NK-92 (cell line): ENCODE results near the gene MAP7.

Experiments
- DNase-seq: peaks from one replicate; lab custom pipeline; 2025; ENCODE audit not compliant: unreplicated experiment; lab: John Stamatoyannopoulos, UW

Gene MAP7

DNA sequence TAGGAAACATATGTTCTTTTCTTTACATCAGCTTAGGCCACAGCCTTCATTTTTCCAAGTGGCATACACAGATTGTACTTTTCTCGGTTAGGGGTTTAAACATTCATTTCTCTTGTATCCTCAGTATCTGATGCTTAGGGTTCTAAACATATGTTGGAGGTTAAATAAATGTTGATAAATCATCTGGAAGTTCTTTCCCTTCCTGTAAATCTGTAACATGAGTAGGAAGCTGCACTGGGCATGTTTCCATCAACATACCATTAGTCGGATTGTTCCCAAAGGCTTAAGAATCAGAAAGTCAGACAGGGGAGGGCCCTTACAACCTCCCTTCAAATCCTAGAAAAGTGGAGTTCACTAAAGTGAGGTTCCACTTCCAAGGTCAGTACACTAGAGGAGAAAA lies 205.8 kb downstream of the MAP7 start:
- DNase-seq = no peak

GRCh38 chr6:136343700-136344099 lies 206.5 kb downstream of the MAP7 start:
- DNase-seq = no peak

DNA sequence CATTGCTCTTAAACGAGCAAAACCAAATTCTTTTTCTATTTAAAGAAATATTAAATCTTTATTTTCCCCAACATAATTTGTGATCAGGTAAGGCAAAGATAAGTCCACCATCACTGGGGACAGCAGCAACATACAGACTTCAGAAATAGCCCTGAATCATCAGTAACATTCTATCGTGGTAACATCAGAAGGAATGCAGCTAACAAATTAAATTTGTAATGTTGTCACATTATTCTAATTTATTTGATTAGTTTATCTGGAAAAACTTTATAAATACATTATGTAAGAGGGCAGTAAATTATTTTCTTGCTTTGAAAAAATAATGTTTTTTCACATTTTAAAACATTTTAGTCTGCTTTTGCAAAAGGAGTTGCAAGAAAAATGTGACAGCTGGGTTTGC lies 206.9 kb downstream of the MAP7 start:
- DNase-seq = no peak

GRCh38 chr6:136341967-136342366 lies 208.3 kb downstream of the MAP7 start:
- DNase-seq = no peak

GRCh38 chr6:136341367-136341766 lies 208.9 kb downstream of the MAP7 start:
- no peak for DNase-seq

- no peak for DNase-seq
Measured at GRCh38 chr6:136338486-136338885, 211.7 kb downstream of the MAP7 start.

- DNase-seq = no peak
Measured at GRCh38 chr6:136337606-136338005, 212.6 kb downstream of the MAP7 start.

DNA sequence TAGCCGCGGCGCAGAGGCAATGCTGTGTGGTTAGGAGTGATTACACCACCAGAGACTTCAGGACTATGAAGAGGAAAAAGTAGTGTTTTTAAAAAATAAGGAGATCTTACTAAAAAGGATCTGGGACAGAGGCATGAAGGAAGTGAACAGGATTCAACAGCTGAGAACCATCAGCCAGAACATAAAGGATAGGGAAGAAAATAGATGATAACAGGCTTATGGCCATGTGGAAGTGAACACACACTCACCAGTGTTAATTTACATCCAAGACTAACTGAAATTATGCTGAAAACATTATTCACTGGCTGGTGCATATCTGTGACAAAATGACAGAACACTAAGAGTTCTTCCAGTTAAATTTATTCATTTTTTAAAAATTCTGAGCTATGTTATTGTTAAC lies 213.1 kb downstream of the MAP7 start:
- DNase-seq = no peak

DNA sequence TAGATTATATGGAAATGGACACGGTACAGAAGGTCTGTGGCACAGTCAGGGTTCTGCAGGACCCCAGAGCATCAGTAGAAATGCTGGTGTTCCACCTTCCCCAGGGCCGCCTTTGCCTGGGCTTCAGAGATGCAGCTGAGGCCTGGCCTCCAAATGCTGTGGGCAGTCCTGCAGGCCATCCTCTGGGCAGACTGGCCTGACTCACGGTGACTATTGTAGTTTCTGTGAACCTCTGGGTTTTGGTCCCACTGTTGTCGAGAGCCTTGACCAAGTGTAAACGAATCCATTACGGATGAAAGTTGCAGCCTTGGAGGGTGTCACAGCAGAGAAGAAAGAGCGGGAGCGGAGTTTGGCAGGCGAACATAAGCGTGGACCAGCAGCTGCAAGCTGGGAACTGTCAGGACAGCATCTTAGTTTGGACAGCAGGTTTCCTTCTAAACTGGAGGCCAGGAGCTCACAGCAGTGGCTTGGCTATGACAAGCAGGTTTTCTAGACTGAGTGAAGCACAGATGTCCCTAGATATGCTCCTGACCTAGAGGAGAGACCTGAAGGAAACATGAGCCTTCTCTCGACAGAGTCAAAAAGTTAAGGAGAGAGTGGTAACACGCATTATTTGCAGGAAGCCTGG lies 214.4 kb downstream of the MAP7 start:
- no peak for DNase-seq

DNA sequence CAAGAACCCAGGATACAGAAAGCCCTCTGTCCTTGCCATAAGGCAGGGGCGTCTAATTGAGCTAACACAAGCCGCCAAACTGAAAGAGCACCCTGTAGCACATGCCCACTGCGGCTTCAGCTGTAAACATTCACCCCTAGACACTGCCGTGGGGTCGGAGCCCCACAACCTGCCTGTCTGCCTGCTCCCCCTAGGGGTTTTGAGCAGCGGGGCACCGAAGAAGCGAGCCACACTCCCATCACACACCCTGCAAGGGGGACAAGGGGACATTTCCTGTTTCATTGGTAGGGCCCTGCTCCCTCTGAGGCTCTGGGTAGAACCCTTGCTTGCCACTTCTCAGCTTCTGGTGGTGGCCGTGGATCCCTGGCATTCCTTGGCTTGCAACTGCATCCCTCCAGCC lies 215.4 kb downstream of the MAP7 start:
- DNase-seq = no peak

- no peak for DNase-seq
Measured at GRCh38 chr6:136334465-136334846, 215.8 kb downstream of the MAP7 start.

DNA sequence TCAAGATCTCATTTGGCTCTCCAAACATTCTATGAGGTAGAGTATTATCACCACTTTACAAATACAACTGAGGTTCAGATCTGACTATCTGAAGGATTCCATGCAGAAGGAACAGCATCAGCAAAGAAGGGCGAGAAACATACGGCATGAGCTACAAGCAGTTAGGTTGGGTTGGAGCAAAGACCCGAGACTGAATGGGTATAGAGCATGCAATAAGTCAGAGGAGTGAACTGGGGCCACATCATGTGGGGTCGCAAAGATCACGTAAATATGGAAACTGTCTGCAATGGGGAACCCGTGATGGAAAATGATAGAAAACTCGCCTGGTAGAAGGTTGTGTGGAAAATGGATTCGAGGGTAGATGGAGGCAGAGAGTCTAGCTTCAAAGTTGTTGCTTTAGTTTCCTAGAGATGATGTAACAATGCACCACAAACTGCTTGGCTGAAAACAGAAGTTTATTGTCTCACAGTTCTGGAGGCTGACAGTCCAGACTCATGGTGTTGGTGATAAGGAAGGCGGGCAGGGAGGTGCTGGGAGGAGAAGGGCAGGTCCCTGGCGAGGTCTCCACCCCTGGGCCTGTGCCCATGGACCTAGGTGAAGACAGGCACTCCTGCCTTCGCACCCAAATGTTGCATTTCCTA lies 216.3 kb downstream of the MAP7 start:
- DNase-seq = no peak

DNA sequence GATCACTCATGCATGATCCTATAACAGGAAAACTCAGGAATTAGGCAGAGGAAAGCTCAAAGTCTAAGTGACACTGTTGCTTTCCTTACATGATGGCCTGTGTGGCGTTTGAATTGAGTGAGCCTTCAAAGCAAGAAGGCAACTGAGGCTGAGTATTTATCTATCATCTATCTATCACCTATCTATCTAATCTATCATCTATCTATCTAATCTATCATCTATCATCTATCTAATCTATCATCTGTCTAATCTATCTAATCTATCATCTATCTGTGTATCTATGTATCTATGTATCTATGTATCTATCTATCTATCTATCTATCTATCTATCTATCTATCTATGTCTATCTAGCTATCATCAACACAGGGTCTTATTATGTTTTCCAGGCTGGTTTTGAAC lies 218.8 kb downstream of the MAP7 start:
- no peak for DNase-seq

- DNase-seq = no peak
Measured at GRCh38 chr6:136330634-136331033, 219.6 kb downstream of the MAP7 start.

DNA sequence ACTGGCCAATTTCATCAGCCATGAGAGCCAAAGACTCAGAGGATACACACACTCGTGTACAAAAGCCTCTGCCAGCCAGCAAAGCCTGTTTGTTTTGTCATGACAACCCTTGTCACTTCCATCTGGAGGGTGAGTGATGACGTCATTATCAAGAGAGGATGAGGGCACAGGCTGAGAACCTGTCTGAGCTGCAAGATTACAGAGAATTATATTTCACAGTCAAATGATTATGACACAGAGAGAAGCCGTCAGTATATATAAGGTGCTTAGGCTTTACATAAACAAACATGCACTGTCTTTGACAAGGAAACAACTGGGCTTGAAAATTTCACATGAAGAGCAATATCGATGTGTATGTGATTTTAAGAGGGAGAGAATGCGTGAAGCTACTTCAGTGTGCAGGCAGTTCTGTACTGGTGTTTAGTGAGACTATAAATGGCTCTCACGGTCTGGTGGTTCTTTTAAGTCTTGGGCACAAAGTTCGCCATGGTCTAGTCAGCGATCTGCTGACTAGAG lies 224.1 kb downstream of the MAP7 start:
- no peak for DNase-seq

DNA sequence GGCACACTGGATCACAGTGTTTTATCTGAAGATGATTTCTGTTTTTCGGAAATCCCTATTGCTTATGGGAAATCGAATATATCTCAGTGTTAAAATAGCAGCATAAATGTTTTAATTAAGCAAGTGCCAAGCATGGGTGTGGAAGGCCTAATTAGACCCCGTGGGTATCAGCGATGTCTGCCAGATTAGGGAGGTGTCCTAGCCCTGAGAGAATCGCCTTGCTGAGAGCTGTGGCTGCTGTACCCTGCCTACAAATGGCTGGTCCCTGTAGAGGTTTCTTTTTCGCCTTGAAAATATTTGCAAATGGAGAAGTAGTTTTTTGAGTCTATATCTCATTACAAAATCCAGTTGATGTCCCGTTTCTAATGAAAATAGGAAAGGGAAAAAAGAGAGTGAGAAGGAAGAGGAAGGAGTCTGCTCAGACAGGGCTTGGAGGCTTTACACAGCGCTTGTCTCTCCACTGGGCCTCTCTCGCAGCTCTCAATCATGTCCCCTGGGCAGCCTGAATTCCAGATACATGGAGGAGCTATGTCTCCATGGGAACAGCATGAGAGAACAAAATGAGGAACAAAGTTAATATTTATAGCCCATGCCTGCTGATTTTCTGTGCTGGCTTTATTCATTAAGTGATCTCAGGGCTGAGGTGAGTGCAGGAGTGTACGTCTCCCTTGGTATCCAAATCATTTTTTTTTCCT lies 225.4 kb downstream of the MAP7 start:
- DNase-seq = no peak

GRCh38 chr6:136323431-136324112 lies 226.7 kb downstream of the MAP7 start:
- no peak for DNase-seq

DNA sequence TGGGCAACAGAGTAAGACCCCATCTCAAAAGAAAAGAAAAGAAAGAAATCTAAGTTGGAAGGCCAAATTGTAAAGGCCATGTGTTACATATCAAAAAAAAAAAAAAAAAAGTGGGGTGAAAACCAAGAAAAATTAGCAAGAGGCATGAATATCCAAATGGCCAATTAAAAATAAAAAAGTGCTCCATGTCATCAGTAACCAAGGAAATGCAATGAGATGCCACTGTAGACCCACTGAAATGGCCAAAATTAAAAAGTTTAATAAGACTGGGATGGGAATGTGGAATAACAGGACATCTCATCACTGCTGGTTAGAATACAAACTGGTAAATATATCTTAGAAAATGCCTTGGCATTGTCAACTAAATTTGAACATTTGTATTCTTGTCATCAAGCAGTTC lies 230.5 kb downstream of the MAP7 start:
- no peak for DNase-seq

- DNase-seq = no peak
Measured at GRCh38 chr6:136318676-136319075, 231.5 kb downstream of the MAP7 start.

- DNase-seq = no peak
Measured at GRCh38 chr6:136317971-136318370, 232.3 kb downstream of the MAP7 start.

DNA sequence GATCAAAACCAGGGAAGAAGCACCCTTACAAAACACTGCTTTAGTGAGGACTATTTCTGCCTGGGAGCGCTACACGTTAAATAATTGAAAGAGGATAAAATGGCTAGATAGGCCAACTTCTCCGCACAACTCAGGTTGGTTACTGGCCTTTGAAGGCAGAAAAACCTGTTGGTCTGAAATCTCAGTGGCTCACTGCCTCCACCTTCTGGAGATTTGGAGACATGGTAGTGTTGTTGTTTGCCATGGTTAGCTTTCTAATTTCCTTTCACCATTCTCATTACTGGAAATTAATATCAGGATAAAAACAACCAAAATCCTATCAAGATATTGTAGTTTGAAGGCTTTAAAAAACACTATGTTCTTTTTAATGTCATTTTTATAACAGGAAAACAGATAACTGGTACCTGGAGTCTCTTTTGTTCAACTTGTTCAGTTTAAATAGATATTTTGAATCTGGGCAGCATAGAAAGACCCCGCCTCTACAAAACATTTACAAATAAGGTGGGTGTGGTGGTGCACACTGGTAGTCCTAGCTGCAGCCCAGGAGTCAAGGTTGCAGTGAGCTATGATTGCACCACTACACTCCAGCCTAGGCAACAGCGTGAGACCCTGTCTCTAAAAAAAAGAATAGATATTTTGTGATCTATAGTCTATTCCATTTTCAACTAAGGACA lies 233.1 kb downstream of the MAP7 start:
- DNase-seq = no peak
